IPS-18c (cell line): ENCODE data around the gene KLHL22.
"Not testable (repeated sequence)": the region's sequence is repeated elsewhere in the genome, so short reads cannot be mapped to it uniquely, and the experiment has no call there.

Experiments used
- H3K4me3 ChIP-seq: 2 replicates; pipeline ENCODE4 v1.7.0; 2013; ENCODE audit warnings: low read depth, mild to moderate bottlenecking, low read length, moderate library complexity; ENCODE audit not compliant: insufficient read depth
- H3K9me3 ChIP-seq: one replicate; pipeline ENCODE4 v1.6.1; 2013; ENCODE audit warnings: mild to moderate bottlenecking, low read length, moderate library complexity; ENCODE audit not compliant: control insufficient read depth, insufficient read depth

Gene KLHL22

GRCh38 chr22:20486229-20486628, 9.4 kb downstream of the KLHL22 start:
- H3K9me3 ChIP-seq = no peaks in the 10 kb centered on the region
- H3K4me3 ChIP-seq = no peak overlapping the region

- Histone ChIP-seq H3K9me3 (no peaks in the 10 kb centered on the region), H3K4me3 (no peak overlapping the region)
These were observed 10.5 kb downstream of the KLHL22 start for GRCh38 chr22:20484948-20485683.

GRCh38 chr22:20483771-20484170, 11.8 kb downstream of the KLHL22 start:
- no peaks in the 10 kb centered on the region for H3K9me3 ChIP-seq

GRCh38 chr22:20483143-20483506, 12.5 kb downstream of the KLHL22 start:
- not testable (repeated sequence) for H3K9me3 ChIP-seq, H3K4me3 ChIP-seq

More at GRCh38 chr22:20483771-20484170, 11.8 kb downstream of the KLHL22 start:
- no peak overlapping the region for H3K4me3 ChIP-seq

- Histone ChIP-seq H3K4me3 (no peak overlapping the region), H3K9me3 (no peaks in the 10 kb centered on the region)
These were observed 15.9 kb downstream of the KLHL22 start for GRCh38 chr22:20479612-20480196.

GRCh38 chr22:20478059-20478458, 17.5 kb downstream of the KLHL22 start:
- H3K4me3 ChIP-seq, H3K9me3 ChIP-seq: not testable (repeated sequence)

- not testable (repeated sequence) for H3K4me3 ChIP-seq
These were observed 20.0 kb downstream of the KLHL22 start for GRCh38 chr22:20475569-20475968.

GRCh38 chr22:20475115-20475436, 20.5 kb downstream of the KLHL22 start:
- Histone ChIP-seq H3K9me3 (no peaks in the 10 kb centered on the region), H3K4me3 (no peak overlapping the region)

More at GRCh38 chr22:20475569-20475968, 20.0 kb downstream of the KLHL22 start:
- not testable (repeated sequence) for H3K9me3 ChIP-seq

- no peak overlapping the region for H3K4me3 ChIP-seq
- H3K9me3 ChIP-seq = no peaks in the 10 kb centered on the region
These were observed 22.8 kb downstream of the KLHL22 start for GRCh38 chr22:20472629-20473442.

- Histone ChIP-seq H3K4me3 (no peak overlapping the region), H3K9me3 (no peaks in the 10 kb centered on the region)
These were observed 24.3 kb downstream of the KLHL22 start for GRCh38 chr22:20471126-20471833.

- not testable (repeated sequence) for H3K4me3 ChIP-seq, H3K9me3 ChIP-seq
These were observed 25.1 kb downstream of the KLHL22 start for GRCh38 chr22:20470525-20470924.

- no peak overlapping the region for H3K4me3 ChIP-seq
- H3K9me3 ChIP-seq = no peaks in the 10 kb centered on the region
These were observed 26.3 kb downstream of the KLHL22 start for GRCh38 chr22:20469110-20469868.

- no peaks in the 10 kb centered on the region for H3K9me3 ChIP-seq
- H3K4me3 ChIP-seq = no peak overlapping the region
These were observed 28.8 kb downstream of the KLHL22 start for GRCh38 chr22:20466659-20467379.

GRCh38 chr22:20465759-20466077, 29.9 kb downstream of the KLHL22 start:
- H3K4me3 ChIP-seq = no peak overlapping the region
- H3K9me3 ChIP-seq = no peaks in the 10 kb centered on the region

- Histone ChIP-seq H3K9me3 (no peaks in the 10 kb centered on the region), H3K4me3 (no peak overlapping the region)
These were observed 30.5 kb downstream of the KLHL22 start for GRCh38 chr22:20464912-20465758.

GRCh38 chr22:20464096-20464614, 31.4 kb downstream of the KLHL22 start:
- no peak overlapping the region for H3K4me3 ChIP-seq
- no peaks in the 10 kb centered on the region for H3K9me3 ChIP-seq
